Duodenal mucosa (tissue), 2 donors: ENCODE results near the gene HEATR9.

ENCODE experiments used
- H3K27ac ChIP-seq: one replicate; pipeline ENCODE4 v1.7.0; 2013; ENCODE audit warnings: low read depth, low read length
- H3K27me3 ChIP-seq, 2 donors: one replicate each; pipeline ENCODE4 v1.7.0; 2013; ENCODE audit warnings: low read length in 2 of 2, control low read depth in 1 of 2; ENCODE audit not compliant: insufficient read depth in 2 of 2, control insufficient read depth in 1 of 2
- H3K36me3 ChIP-seq, 2 donors: one replicate each; pipeline ENCODE4 v1.7.0; 2013; ENCODE audit warnings: low read length in 2 of 2, control low read depth in 1 of 2; ENCODE audit not compliant: insufficient read depth in 2 of 2, control insufficient read depth in 1 of 2
- H3K4me1 ChIP-seq, 2 donors: one replicate each; pipeline ENCODE4 v1.7.0; 2013; ENCODE audit warnings: low read length in 2 of 2, control low read depth in 1 of 2; ENCODE audit not compliant: insufficient read depth in 2 of 2, control insufficient read depth in 1 of 2
- H3K4me3 ChIP-seq, 2 donors: one replicate each; pipeline ENCODE4 v1.7.0; 2013; ENCODE audit warnings: low read length in 2 of 2, low read depth in 1 of 2
- H3K9ac ChIP-seq, 2 donors: one replicate each; pipeline ENCODE4 v1.7.0; 2013; ENCODE audit warnings: low read length in 2 of 2, low read depth in 1 of 2
- H3K9me3 ChIP-seq, 2 donors: one replicate each; pipeline ENCODE4 v1.7.0; 2013; ENCODE audit warnings: low read length in 2 of 2, control low read depth in 1 of 2; ENCODE audit not compliant: control insufficient read depth in 1 of 2

HEATR9 gene

GRCh38 chr17:35868737-35869136 lies at the start of gene HEATR9:
Gene HEATR9 (minus strand): TSS chr17:35868891. CDS start chr17:35868742, 149 bp downstream.
- H3K9me3 ChIP-seq: no peaks in the 10 kb centered on the region
- H3K27me3 ChIP-seq: no peaks in the 10 kb centered on the region
- H3K4me1 ChIP-seq: no peaks in the 10 kb centered on the region
- H3K27ac ChIP-seq: no peak within 1 kb of the TSS
- no peak within 1 kb of the TSS for H3K4me3 ChIP-seq
- no peaks in the 10 kb centered on the region for H3K36me3 ChIP-seq
- H3K9ac ChIP-seq: no peak within 1 kb of the TSS

- Histone ChIP-seq H3K27ac (no peak overlapping the region), H3K9me3 (no peaks in the 10 kb centered on the region)
These were observed 49.0 kb upstream of the HEATR9 start for GRCh38 chr17:35917519-35918213.

GRCh38 chr17:35915153-35915964 lies 46.7 kb upstream of the HEATR9 start:
- no peak overlapping the region for H3K27ac ChIP-seq
- H3K36me3 ChIP-seq: no peaks in the 10 kb centered on the region
- H3K4me3 ChIP-seq: no peak overlapping the region
- no peaks in the 10 kb centered on the region for H3K27me3 ChIP-seq
- no peaks in the 10 kb centered on the region for H3K4me1 ChIP-seq
- no peaks in the 10 kb centered on the region for H3K9me3 ChIP-seq
- no peak overlapping the region for H3K9ac ChIP-seq

More at GRCh38 chr17:35917519-35918213, 49.0 kb upstream of the HEATR9 start:
- H3K36me3 ChIP-seq: no peaks in the 10 kb centered on the region
- no peaks in the 10 kb centered on the region for H3K4me1 ChIP-seq
- no peak overlapping the region for H3K9ac ChIP-seq
- no peaks in the 10 kb centered on the region for H3K27me3 ChIP-seq
- no peak overlapping the region for H3K4me3 ChIP-seq

- H3K4me3 ChIP-seq: no peak overlapping the region
- H3K27me3 ChIP-seq: no peaks in the 10 kb centered on the region
- H3K9me3 ChIP-seq: no peaks in the 10 kb centered on the region
- no peaks in the 10 kb centered on the region for H3K36me3 ChIP-seq
- H3K4me1 ChIP-seq: no peaks in the 10 kb centered on the region
- H3K27ac ChIP-seq: no peak overlapping the region
- H3K9ac ChIP-seq: no peak overlapping the region
These were observed 45.7 kb upstream of the HEATR9 start for GRCh38 chr17:35914354-35914753.

GRCh38 chr17:35913609-35914008 lies 44.9 kb upstream of the HEATR9 start:
- Histone ChIP-seq H3K27ac (no peak overlapping the region), H3K36me3 (no peaks in the 10 kb centered on the region), H3K27me3 (no peaks in the 10 kb centered on the region), H3K4me3 (no peak overlapping the region), H3K9me3 (no peaks in the 10 kb centered on the region), H3K4me1 (no peaks in the 10 kb centered on the region), H3K9ac (no peak overlapping the region)

- no peak overlapping the region for H3K9ac ChIP-seq
- no peaks in the 10 kb centered on the region for H3K9me3 ChIP-seq
- H3K4me3 ChIP-seq: no peak overlapping the region
- H3K4me1 ChIP-seq: no peaks in the 10 kb centered on the region
- no peak overlapping the region for H3K27ac ChIP-seq
- no peaks in the 10 kb centered on the region for H3K36me3 ChIP-seq
- H3K27me3 ChIP-seq: no peaks in the 10 kb centered on the region
These were observed 44.3 kb upstream of the HEATR9 start for GRCh38 chr17:35912942-35913341.

GRCh38 chr17:35912339-35912912 lies 43.7 kb upstream of the HEATR9 start:
- Histone ChIP-seq H3K27ac (no peak overlapping the region), H3K9me3 (no peaks in the 10 kb centered on the region), H3K4me1 (no peaks in the 10 kb centered on the region), H3K9ac (no peak overlapping the region), H3K27me3 (no peaks in the 10 kb centered on the region), H3K36me3 (no peaks in the 10 kb centered on the region), H3K4me3 (no peak overlapping the region)

GRCh38 chr17:35909408-35909807 lies 40.7 kb upstream of the HEATR9 start:
- H3K27ac ChIP-seq: no peak overlapping the region
- no peaks in the 10 kb centered on the region for H3K4me1 ChIP-seq
- no peaks in the 10 kb centered on the region for H3K9me3 ChIP-seq
- no peak overlapping the region for H3K9ac ChIP-seq
- no peaks in the 10 kb centered on the region for H3K27me3 ChIP-seq
- H3K4me3 ChIP-seq: no peak overlapping the region
- no peaks in the 10 kb centered on the region for H3K36me3 ChIP-seq

GRCh38 chr17:35907691-35908090 lies 39.0 kb upstream of the HEATR9 start:
- H3K27me3 ChIP-seq: no peaks in the 10 kb centered on the region
- no peak overlapping the region for H3K9ac ChIP-seq
- H3K27ac ChIP-seq: no peak overlapping the region
- no peaks in the 10 kb centered on the region for H3K36me3 ChIP-seq
- no peak overlapping the region for H3K4me3 ChIP-seq
- no peaks in the 10 kb centered on the region for H3K4me1 ChIP-seq
- H3K9me3 ChIP-seq: no peaks in the 10 kb centered on the region

GRCh38 chr17:35906926-35907637 lies 38.4 kb upstream of the HEATR9 start:
- H3K36me3 ChIP-seq: no peaks in the 10 kb centered on the region
- no peak overlapping the region for H3K4me3 ChIP-seq
- H3K27me3 ChIP-seq: no peaks in the 10 kb centered on the region
- no peak overlapping the region for H3K27ac ChIP-seq
- no peak overlapping the region for H3K9ac ChIP-seq
- no peaks in the 10 kb centered on the region for H3K4me1 ChIP-seq
- no peaks in the 10 kb centered on the region for H3K9me3 ChIP-seq
